WTC11 (cell line): Measurements from ENCODE around the gene PEX26. TPM values are rescaled to one million over a fixed set of nuclear protein-coding genes. Genes with fewer than 3 reads are reported as not detected.

Experiments used
- ATAC-seq: fragments of 200-7000 bp; cut with Tn5 transposase; 2 replicates; pipeline ENCODE4 v1.10.0; 2021; ENCODE audit warnings: mild to moderate bottlenecking, moderate library complexity
- CTCF ChIA-PET: fragments of 300-600 bp; sonication (Branson Sonifier 250); formaldehyde crosslinking; loops from one replicate; lab custom pipeline; 2021; ENCODE audit warnings: antibody characterized with exemption; lab: Charles Lee
- POLR2A ChIA-PET: fragments of 350-600 bp; sonication (Branson Sonifier 250); formaldehyde crosslinking; loops from one replicate; lab custom pipeline; 2021; ENCODE audit warnings: antibody characterized with exemption; lab: Charles Lee
- DNase-seq: peaks from one replicate; pipeline ENCODE4 v3.0.0; 2021; ENCODE audit warnings: low spot score
- H3K27ac Mint-ChIP-seq: 2 replicates; pipeline ENCODE4 v1.8.0; 2021; ENCODE audit warnings: mixed read lengths
- H3K27me3 Mint-ChIP-seq: 2 replicates; pipeline ENCODE4 v1.8.0; 2021; ENCODE audit warnings: low read depth, mild to moderate bottlenecking, moderate library complexity, mixed read lengths
- H3K36me3 Mint-ChIP-seq: 2 replicates; pipeline ENCODE4 v1.8.0; 2021; ENCODE audit warnings: mixed read lengths
- H3K4me1 Mint-ChIP-seq: 2 replicates; pipeline ENCODE4 v1.8.0; 2022; ENCODE audit warnings: mixed read lengths
- H3K4me3 Mint-ChIP-seq: 2 replicates; pipeline ENCODE4 v1.8.0; 2021; ENCODE audit warnings: mild to moderate bottlenecking, moderate library complexity, mixed read lengths
- H3K9me3 Mint-ChIP-seq: 2 replicates; pipeline ENCODE4 v1.8.0; 2021; ENCODE audit warnings: mixed read lengths
- AFF4 ChIP-seq: sonication (generic); formaldehyde crosslinking; IDR thresholded peaks from 2 replicates; pipeline ENCODE4 v1.8.1; 2023; ENCODE audit warnings: mild to moderate bottlenecking, missing genetic modification reagents, borderline replicate concordance
- ETV6 ChIP-seq: sonication (generic); formaldehyde crosslinking; IDR thresholded peaks from 2 replicates; pipeline ENCODE4 v1.8.1; 2022; ENCODE audit warnings: mild to moderate bottlenecking, missing genetic modification reagents
- FOXJ3 ChIP-seq: sonication (generic); formaldehyde crosslinking; IDR thresholded peaks from 2 replicates; pipeline ENCODE4 v1.9.0; 2021; ENCODE audit warnings: missing genetic modification reagents, mild to moderate bottlenecking, borderline replicate concordance
- FOXP4 ChIP-seq: sonication (generic); formaldehyde crosslinking; IDR thresholded peaks from 2 replicates; pipeline ENCODE4 v1.8.0; 2022; ENCODE audit warnings: mild to moderate bottlenecking, missing genetic modification reagents
- GABPB1 ChIP-seq: sonication (generic); formaldehyde crosslinking; IDR thresholded peaks from 2 replicates; pipeline ENCODE4 v1.8.1; 2023; ENCODE audit warnings: mild to moderate bottlenecking, missing genetic modification reagents
- GRHL2 ChIP-seq: fragments of 250-450 bp; sonication (Bioruptor Pico); IDR thresholded peaks from 2 replicates; pipeline ENCODE4 v1.8.0; 2022; ENCODE audit warnings: mild to moderate bottlenecking, moderate library complexity; ENCODE audit not compliant: insufficient replicate concordance, severe bottlenecking
- HMGA2 ChIP-seq: fragments of 250-450 bp; sonication (Bioruptor Pico); IDR thresholded peaks from 2 replicates; pipeline ENCODE4 v1.4.0; 2021; ENCODE audit warnings: mild to moderate bottlenecking, moderate library complexity
- IRF2 ChIP-seq: sonication (generic); formaldehyde crosslinking; IDR thresholded peaks from 2 replicates; pipeline ENCODE4 v1.8.0; 2022; ENCODE audit warnings: low read depth, missing genetic modification reagents, borderline replicate concordance
- KAT7 ChIP-seq: sonication (generic); formaldehyde crosslinking; IDR thresholded peaks from 2 replicates; pipeline ENCODE4 v1.8.1; 2023; ENCODE audit warnings: missing genetic modification reagents, mild to moderate bottlenecking, borderline replicate concordance
- MAX ChIP-seq: sonication (generic); formaldehyde crosslinking; IDR thresholded peaks from 2 replicates; pipeline ENCODE4 v1.8.0; 2022; ENCODE audit warnings: mild to moderate bottlenecking, missing genetic modification reagents
- MLX ChIP-seq: sonication (generic); formaldehyde crosslinking; IDR thresholded peaks from 2 replicates; pipeline ENCODE4 v1.8.1; 2023; ENCODE audit warnings: mild to moderate bottlenecking, missing genetic modification reagents, moderate library complexity
- NFYB ChIP-seq: sonication (generic); formaldehyde crosslinking; conservative IDR thresholded peaks from 2 replicates; pipeline ENCODE4 v1.8.0; 2022; ENCODE audit warnings: low read depth, missing genetic modification reagents
- PRRX2 ChIP-seq: fragments of 250-450 bp; sonication (Bioruptor Pico); IDR thresholded peaks from 2 replicates; pipeline ENCODE4 v1.8.0; 2021; ENCODE audit warnings: mild to moderate bottlenecking
- SOX15 ChIP-seq: fragments of 250-450 bp; sonication (Bioruptor Pico); IDR thresholded peaks from 2 replicates; pipeline ENCODE4 v1.9.0; 2021; ENCODE audit warnings: mild to moderate bottlenecking
- TCF7 ChIP-seq: sonication (generic); formaldehyde crosslinking; IDR thresholded peaks from 2 replicates; pipeline ENCODE4 v1.8.0; 2022; ENCODE audit warnings: mild to moderate bottlenecking, low read depth, missing genetic modification reagents, moderate library complexity
- TP53 ChIP-seq: sonication (generic); formaldehyde crosslinking; IDR thresholded peaks from 2 replicates; pipeline ENCODE4 v1.8.1; 2023; ENCODE audit warnings: mild to moderate bottlenecking, missing genetic modification reagents
- USF1 ChIP-seq: sonication (generic); formaldehyde crosslinking; IDR thresholded peaks from 2 replicates; pipeline ENCODE4 v1.8.0; 2022; ENCODE audit warnings: mild to moderate bottlenecking, missing genetic modification reagents
- USF2 ChIP-seq: sonication (generic); formaldehyde crosslinking; IDR thresholded peaks from 2 replicates; pipeline ENCODE4 v1.8.1; 2023; ENCODE audit warnings: mild to moderate bottlenecking, missing genetic modification reagents, moderate library complexity
- ZNF396 ChIP-seq: fragments of 250-450 bp; sonication (Bioruptor Pico); IDR thresholded peaks from 2 replicates; pipeline ENCODE4 v1.8.0; 2021; ENCODE audit warnings: mild to moderate bottlenecking, moderate library complexity, borderline replicate concordance
- ZNF532 ChIP-seq: fragments of 250-450 bp; sonication (Bioruptor Pico); IDR thresholded peaks from 2 replicates; pipeline ENCODE4 v1.9.0; 2021; ENCODE audit warnings: mild to moderate bottlenecking, borderline replicate concordance
- total RNA-seq: library from RNA; stranded (reverse); gene quantifications from 3 replicates; pipeline ENCODE4 v1.2.3, GENCODE V29; 2021

PEX26 gene
- total RNA-seq, 1 experiment from 2014 or later, result 52.3 TPM

GRCh38 chr22:18059473-18059872, 18.3 kb upstream of the PEX26 start (continued):
- TF ChIP-seq MLX (CRISPR knock-in tag), result no peak
- TF ChIP-seq TP53 (CRISPR knock-in tag), result no peak
- no peak for TF ChIP-seq FOXP4

- Mint-ChIP-seq H3K9me3 (no peaks in the 10 kb centered on the region), H3K4me1 (no peaks in the 10 kb centered on the region), H3K4me3 (no peak overlapping the region), H3K27me3 (no peaks in the 10 kb centered on the region; the same call in 1 of the 2 replicates), H3K27ac (no peak overlapping the region), H3K36me3 (no peaks in the 10 kb centered on the region)
- ATAC-seq (no peak), DNase-seq (no peak)
- CTCF ChIA-PET, result interaction anchor here (0.6 kb wide), 1 partner anchor 144 kb away, joined by 5 read pairs; no protein-coding TSS in a partner anchor
- TF ChIP-seq ZNF396 (CRISPR knock-in tag) (no peak), FOXJ3 (CRISPR knock-in tag) (no peak), SOX15 (CRISPR knock-in tag) (no peak), HMGA2 (CRISPR knock-in tag) (no peak), AFF4 (no peak), USF2 (CRISPR knock-in tag) (no peak), NFYB (CRISPR knock-in tag) (no peak), IRF2 (CRISPR knock-in tag) (no peak), TCF7 (CRISPR knock-in tag) (no peak), ETV6 (no peak), KAT7 (CRISPR knock-in tag) (no peak)
- POLR2A ChIA-PET, result no interaction called here
Observed at GRCh38 chr22:18059991-18060390, 17.8 kb upstream of the PEX26 start.

GRCh38 chr22:18060646-18061620, 16.9 kb upstream of the PEX26 start:
- Mint-ChIP-seq H3K4me3 (no peak overlapping the region), H3K4me1 (no peaks in the 10 kb centered on the region), H3K36me3 (no peaks in the 10 kb centered on the region), H3K27ac (no peak overlapping the region), H3K27me3 (no peaks in the 10 kb centered on the region; the same call in 1 of the 2 replicates), H3K9me3 (no peaks in the 10 kb centered on the region)
- POLR2A ChIA-PET, result no interaction called here
- no peak for DNase-seq
- no peak for ATAC-seq
- CTCF ChIA-PET, result interaction anchor here (0.6 kb wide), 2 partner anchors 35 to 145 kb away, joined by 3 to 5 read pairs; no protein-coding TSS in a partner anchor
- TF ChIP-seq PRRX2 (CRISPR knock-in tag), result no peak
- TF ChIP-seq GRHL2 (CRISPR knock-in tag), result no peak
- TF ChIP-seq USF1 (CRISPR knock-in tag), result no peak
- no peak for TF ChIP-seq MAX (CRISPR knock-in tag)
- no peak for TF ChIP-seq GABPB1 (CRISPR knock-in tag)
- no peak for TF ChIP-seq ZNF532
